Endothelial cell of umbilical vein (primary cell): ENCODE results near the gene SIRPB1. TPM values are rescaled to one million over a fixed set of nuclear protein-coding genes. Genes with fewer than 3 reads are reported as not detected.

Experiments used
- BruUV-seq: library from RNA; stranded (reverse); fragments of 400-500 nt; replicated peaks from 2 replicates; lab custom pipeline; 2021; lab: Mats Ljungman, UMichigan
- CTCF ChIA-PET: fragments of 300-600, 350-600 bp; sonication (Branson Sonifier 250); formaldehyde crosslinking; loops from one replicate; lab custom pipeline; 2021; ENCODE audit warnings: antibody characterized with exemption, inconsistent platforms; lab: Charles Lee
- POLR2A ChIA-PET: fragments of 300-600, 350-600 bp; sonication (Branson Sonifier 250); formaldehyde crosslinking; loops from one replicate; lab custom pipeline; 2021; ENCODE audit warnings: antibody characterized with exemption, inconsistent platforms; lab: Charles Lee
- DNase-seq: peaks from one replicate; pipeline ENCODE4 v3.0.0-alpha.2; 2011; ENCODE audit warnings: low read depth, low spot score
- FAIRE-seq: peaks from 2 replicates; lab custom pipeline; 2011; peaks lifted over from hg19 to GRCh38; lab: Jason Lieb, UNC
- H2AFZ ChIP-seq: 2 replicates; pipeline ENCODE4 v1.6.0; 2012; ENCODE audit warnings: low read depth, low read length, control low read depth, inconsistent platforms
- H3K27ac ChIP-seq: 2 replicates; pipeline ENCODE4 v1.5.1; 2011; ENCODE audit warnings: low read depth, mild to moderate bottlenecking, control low read depth, low read length, moderate library complexity; ENCODE audit not compliant: insufficient read depth
- H3K27me3 ChIP-seq, 2 experiments: 2 replicates each; pipeline versions ENCODE4 v1.6.0 to v1.6.1; 2011; ENCODE audit warnings: low read length in 2 of 2, mixed read lengths in 1 of 2; ENCODE audit not compliant: control insufficient read depth in 2 of 2, insufficient read depth in 2 of 2
- H3K36me3 ChIP-seq, 2 experiments: 2 replicates in 1 of 2; 3 replicates in 1 of 2; pipeline ENCODE4 v1.5.1; 2011; ENCODE audit warnings: low read length in 2 of 2, mild to moderate bottlenecking in 1 of 2, moderate library complexity in 1 of 2; ENCODE audit not compliant: control insufficient read depth in 2 of 2, insufficient read depth in 2 of 2; ENCODE audit errors: extremely low read depth in 1 of 2
- H3K4me1 ChIP-seq: 3 replicates; pipeline ENCODE4 v1.5.1; 2011; ENCODE audit warnings: mild to moderate bottlenecking, low read length; ENCODE audit not compliant: control insufficient read depth, insufficient read depth; ENCODE audit errors: extremely low read depth
- H3K4me2 ChIP-seq: 2 replicates; pipeline ENCODE4 v1.6.1; 2011; ENCODE audit warnings: low read length, control low read depth, mixed read lengths; ENCODE audit not compliant: insufficient read depth
- H3K4me3 ChIP-seq, 3 experiments: fragments of 200-600 bp in 1 of 3; sonication (generic), shearing (Covaris generic) in 1 of 3; replicated peaks in 1 of 3; 2 replicates each; pipeline ENCODE4 v1.5.1; 2011 to 2016; ENCODE audit warnings: control low read depth in 3 of 3, low read length in 3 of 3, mild to moderate bottlenecking in 2 of 3, inconsistent platforms in 1 of 3, low read depth in 1 of 3, moderate library complexity in 1 of 3; ENCODE audit not compliant: insufficient read depth in 1 of 3
- H3K79me2 ChIP-seq: 2 replicates; pipeline ENCODE4 v1.6.0; 2012; ENCODE audit warnings: low read length, inconsistent platforms; ENCODE audit not compliant: control insufficient read depth, insufficient read depth
- H3K9ac ChIP-seq: replicated peaks from 2 replicates; pipeline ENCODE3; 2011; ENCODE audit warnings: low read length, control low read depth; ENCODE audit not compliant: insufficient read depth; ENCODE audit errors: extremely low read depth
- H3K9me1 ChIP-seq: replicated peaks from 3 replicates; pipeline ENCODE4 v1.6.0; 2011; ENCODE audit warnings: mild to moderate bottlenecking, low read length; ENCODE audit not compliant: control insufficient read depth, insufficient read depth; ENCODE audit errors: extremely low read depth
- H3K9me3 ChIP-seq: replicated peaks from 2 replicates; pipeline ENCODE4 v1.5.1; 2012; ENCODE audit warnings: low read length, inconsistent platforms; ENCODE audit not compliant: control insufficient read depth, insufficient read depth
- H4K20me1 ChIP-seq: replicated peaks from 2 replicates; pipeline ENCODE3; 2011; ENCODE audit warnings: mild to moderate bottlenecking, low read length; ENCODE audit not compliant: control insufficient read depth, insufficient read depth; ENCODE audit errors: extremely low read depth
- EZH2 ChIP-seq: IDR thresholded peaks from 2 replicates; pipeline ENCODE4 v1.6.1; 2012; ENCODE audit warnings: borderline replicate concordance, low read depth, mild to moderate bottlenecking, moderate library complexity, low read length, inconsistent platforms; ENCODE audit not compliant: severe bottlenecking
- FOS ChIP-seq: IDR thresholded peaks from 2 replicates; pipeline ENCODE4 v1.6.1; 2011; ENCODE audit warnings: mild to moderate bottlenecking, low read length, moderate library complexity, borderline replicate concordance; ENCODE audit not compliant: insufficient read depth
- GATA2 ChIP-seq: IDR thresholded peaks from 2 replicates; pipeline ENCODE4 v1.7.0; 2011; ENCODE audit warnings: low read depth, mild to moderate bottlenecking, moderate library complexity, mixed read lengths, low read length; ENCODE audit not compliant: insufficient read length, insufficient read depth
- JUN ChIP-seq: IDR thresholded peaks from 2 replicates; pipeline ENCODE4 v1.6.1; 2011; ENCODE audit warnings: borderline replicate concordance, low read depth; ENCODE audit not compliant: insufficient read length, insufficient read depth
- MYC ChIP-seq: IDR thresholded peaks from one replicate; pipeline ENCODE4 v1.6.1; 2011; ENCODE audit warnings: mild to moderate bottlenecking, low read depth, low read length
- POLR2A ChIP-seq: IDR thresholded peaks from 2 replicates; pipeline ENCODE4 v1.6.1; 2012; ENCODE audit warnings: low read depth, mild to moderate bottlenecking, control low read depth, low read length
- POLR2AphosphoS5 ChIP-seq: IDR thresholded peaks from 2 replicates; pipeline ENCODE4 v1.6.1; 2012; ENCODE audit warnings: low read depth, mild to moderate bottlenecking, control low read depth, low read length, moderate library complexity; ENCODE audit not compliant: insufficient read depth
- dilution Hi-C: fragments of 300-500 bp; cut with MboI; formaldehyde crosslinking; loops from one replicate; pipeline ENCODE4 v1.15.0; 2019; ENCODE audit warnings: low sequenced_read_pairs; ENCODE audit not compliant: extremely low pct_ligation_motif_present
- intact Hi-C: fragments of 100-400 bp; cut with micrococcal nuclease; formaldehyde crosslinking; loops from one replicate; pipeline ENCODE4 v1.10.0; 2022
- polyA plus RNA-seq, 4 experiments: library from polyadenylated mRNA; depleted of rRNA in 3 of 4; stranded (reverse) in 3 of 4; unstranded in 1 of 4; fragments of >200 nt; gene quantifications; 2 replicates each; pipeline versions ENCODE4 v1.2.1 to v1.2.3, GENCODE V29; 2011 to 2012; ENCODE audit warnings: missing spikeins in 1 of 4
- total RNA-seq: library from RNA; stranded (reverse); gene quantifications from 2 replicates; pipeline ENCODE4 v1.2.3, GENCODE V29; 2021
- TF ChIP-seq, protein P1 (sequence below), 2 donors: IDR thresholded peaks; 1 replicate in 1 of 2; 2 replicates in 1 of 2; pipeline ENCODE4 v1.5.1; 2011; ENCODE audit warnings: low read length in 2 of 2, mild to moderate bottlenecking in 2 of 2, moderate library complexity in 2 of 2, control low read depth in 1 of 2, inconsistent platforms in 1 of 2, low read depth in 1 of 2; ENCODE audit not compliant: insufficient read depth in 1 of 2; ENCODE audit errors: extremely low read depth in 1 of 2
- TF ChIP-seq, protein P2 (sequence below): IDR thresholded peaks from 2 replicates; pipeline ENCODE4 v1.6.1; 2011; ENCODE audit not compliant: insufficient read depth, insufficient read length

SIRPB1 gene
- total and polyA plus RNA-seq, 2 donors (not counting 3 experiments of a cell fraction or from before 2014, with no cell fraction given): 0.10 to 6.5 TPM

DNA sequence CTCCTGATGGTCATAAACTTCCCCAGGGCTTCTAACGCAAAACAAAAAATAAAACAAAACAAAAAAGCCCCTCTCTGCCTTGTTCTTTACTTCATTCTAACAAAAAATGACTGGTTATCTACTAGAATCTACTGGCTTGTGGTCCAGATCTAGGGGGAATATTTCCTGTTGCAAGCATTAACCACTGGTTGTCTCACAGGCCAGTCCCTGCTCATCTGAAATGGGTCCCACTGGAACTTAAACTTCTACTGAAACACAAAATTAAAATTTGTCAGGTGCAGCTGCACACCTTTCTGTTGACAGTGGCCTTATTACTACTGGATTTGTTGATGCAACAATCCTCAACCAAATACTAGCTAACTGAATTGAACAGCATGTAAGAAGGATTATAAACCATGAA is 32.3 kb upstream of the SIRPB1 start:
- intact Hi-C loops: no loop called here

More for the DNA sequence above, 32.3 kb upstream of the SIRPB1 start:
- ChIA-PET CTCF (no interaction called here), POLR2A (no interaction called here)
- TF ChIP-seq MYC (no peak), JUN (no peak), POLR2AphosphoS5 (no peak), GATA2 (no peak), EZH2 (no peak), POLR2A (no peak), FOS (no peak)
- TF ChIP-seq, protein P1, sequence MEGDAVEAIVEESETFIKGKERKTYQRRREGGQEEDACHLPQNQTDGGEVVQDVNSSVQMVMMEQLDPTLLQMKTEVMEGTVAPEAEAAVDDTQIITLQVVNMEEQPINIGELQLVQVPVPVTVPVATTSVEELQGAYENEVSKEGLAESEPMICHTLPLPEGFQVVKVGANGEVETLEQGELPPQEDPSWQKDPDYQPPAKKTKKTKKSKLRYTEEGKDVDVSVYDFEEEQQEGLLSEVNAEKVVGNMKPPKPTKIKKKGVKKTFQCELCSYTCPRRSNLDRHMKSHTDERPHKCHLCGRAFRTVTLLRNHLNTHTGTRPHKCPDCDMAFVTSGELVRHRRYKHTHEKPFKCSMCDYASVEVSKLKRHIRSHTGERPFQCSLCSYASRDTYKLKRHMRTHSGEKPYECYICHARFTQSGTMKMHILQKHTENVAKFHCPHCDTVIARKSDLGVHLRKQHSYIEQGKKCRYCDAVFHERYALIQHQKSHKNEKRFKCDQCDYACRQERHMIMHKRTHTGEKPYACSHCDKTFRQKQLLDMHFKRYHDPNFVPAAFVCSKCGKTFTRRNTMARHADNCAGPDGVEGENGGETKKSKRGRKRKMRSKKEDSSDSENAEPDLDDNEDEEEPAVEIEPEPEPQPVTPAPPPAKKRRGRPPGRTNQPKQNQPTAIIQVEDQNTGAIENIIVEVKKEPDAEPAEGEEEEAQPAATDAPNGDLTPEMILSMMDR (IDR thresholded peaks at IDR 0.05; ENCODE audit: extremely low read depth in 1 of 2, insufficient read depth in 1 of 2, low read depth in 1 of 2, low read length in 2 of 2): no peak
- TF ChIP-seq, protein P2, sequence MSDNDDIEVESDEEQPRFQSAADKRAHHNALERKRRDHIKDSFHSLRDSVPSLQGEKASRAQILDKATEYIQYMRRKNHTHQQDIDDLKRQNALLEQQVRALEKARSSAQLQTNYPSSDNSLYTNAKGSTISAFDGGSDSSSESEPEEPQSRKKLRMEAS: no peak
- Histone ChIP-seq H3K4me2 (no peak overlapping the region), H2AFZ (no peak overlapping the region), H3K4me3 (no peak overlapping the region), H3K9me3 (no peaks in the 10 kb centered on the region), H3K9me1 (no peaks in the 10 kb centered on the region), H3K36me3 (no peaks in the 10 kb centered on the region), H3K27ac (no peak overlapping the region), H3K27me3 (peaks cover 3 to 8% of the 10 kb centered on the region in 2 experiments), H4K20me1 (no peaks in the 10 kb centered on the region), H3K4me1 (no peaks in the 10 kb centered on the region), H3K9ac (no peak overlapping the region), H3K79me2 (no peaks in the 10 kb centered on the region)
- no TSS peak for BruUV-seq
- dilution Hi-C loops: no loop called here
- no peak for DNase-seq
- no peak for FAIRE-seq
